ENCODE measurements around the gene OR6C1.

The OR6C1 gene

GRCh38 chr12:55362675-55363074 lies 48.5 kb downstream of the OR6C1 start, which contains the start of gene OR6C75:
Gene OR6C75, plus strand, starts transcription at chr12:55362975. Its CDS starts 2,136 bp downstream, at chr12:55365111.
- TF ChIP-seq CTCF (IDR thresholded peaks at IDR 0.05; ENCODE audit: extremely low read depth, missing control alignments), result no peak
- no peak for DNase-seq (ENCODE audit: low spot score)

DNA sequence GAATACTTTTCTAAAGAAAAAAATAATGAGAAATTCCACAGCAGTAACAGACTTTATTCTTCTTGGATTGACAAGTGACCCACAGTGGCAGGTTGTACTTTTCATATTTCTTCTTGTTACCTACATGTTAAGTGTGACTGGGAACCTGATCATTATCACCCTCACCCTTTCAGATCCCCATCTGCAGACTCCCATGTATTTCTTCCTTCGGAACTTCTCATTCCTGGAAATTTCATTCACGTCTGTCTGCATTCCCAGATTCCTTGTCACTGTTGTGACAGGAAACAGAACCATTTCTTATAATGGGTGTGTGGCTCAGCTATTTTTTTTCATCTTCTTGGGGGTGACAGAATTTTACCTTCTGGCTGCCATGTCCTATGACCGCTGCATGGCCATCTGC lies 50.9 kb downstream of the OR6C1 start:
- TF ChIP-seq CTCF (IDR thresholded peaks at IDR 0.05; ENCODE audit: extremely low read depth, missing control alignments), result no peak
- no peak for DNase-seq (ENCODE audit: low spot score)

Measured in GM20000 (cell line).